H1 (cell line): ENCODE measurements around the gene WAC. TPM values are rescaled to one million over a fixed set of nuclear protein-coding genes. Genes with fewer than 3 reads are reported as not detected.

Experiments used
- CTCF ChIA-PET: fragments of 300-600 bp; sonication (Branson Sonifier 250); formaldehyde crosslinking; loops from one replicate; lab custom pipeline; 2021; ENCODE audit not compliant: partially characterized antibody; lab: Charles Lee
- POLR2A ChIA-PET: fragments of 300-600 bp; sonication (Branson Sonifier 250); formaldehyde crosslinking; loops from one replicate; lab custom pipeline; 2021; ENCODE audit warnings: inconsistent platforms; ENCODE audit not compliant: partially characterized antibody; lab: Charles Lee
- DNase-seq, 2 experiments: peaks; one replicate each; pipeline versions ENCODE4 v3.0.0 to v3.0.0-alpha.2; 2010 to 2022; ENCODE audit warnings: low spot score in 2 of 2, low read depth in 1 of 2, mixed read lengths in 1 of 2
- FAIRE-seq: peaks from 2 replicates; lab custom pipeline; 2011; peaks lifted over from hg19 to GRCh38; lab: Jason Lieb, UNC
- H2AFZ ChIP-seq: 2 replicates; pipeline ENCODE4 v1.8.1; 2012; ENCODE audit warnings: low read length, inconsistent platforms
- H2AK5ac ChIP-seq: 2 replicates; pipeline ENCODE4 v1.6.1; 2013; ENCODE audit warnings: low read depth, low read length
- H2BK120ac ChIP-seq: replicated peaks from 2 replicates; pipeline ENCODE3; 2013; ENCODE audit warnings: low read depth, low read length, inconsistent platforms
- H2BK12ac ChIP-seq: 2 replicates; pipeline ENCODE4 v1.6.1; 2013; ENCODE audit warnings: low read depth, low read length
- H2BK15ac ChIP-seq: 2 replicates; pipeline ENCODE4 v1.6.1; 2013; ENCODE audit warnings: low read length
- H2BK20ac ChIP-seq: 2 replicates; pipeline ENCODE4 v1.6.1; 2013; ENCODE audit warnings: low read length
- H2BK5ac ChIP-seq: 2 replicates; pipeline ENCODE4 v1.6.1; 2013; ENCODE audit warnings: low read depth, low read length
- H3K14ac ChIP-seq: 2 replicates; pipeline ENCODE4 v1.6.1; 2013; ENCODE audit warnings: inconsistent platforms; ENCODE audit not compliant: insufficient read length
- H3K18ac ChIP-seq: 2 replicates; pipeline ENCODE4 v1.6.1; 2013; ENCODE audit warnings: low read length; ENCODE audit errors: extremely low read depth
- H3K23ac ChIP-seq: 2 replicates; pipeline ENCODE4 v1.6.1; 2013; ENCODE audit warnings: inconsistent platforms; ENCODE audit not compliant: insufficient read length
- H3K23me2 ChIP-seq: 2 replicates; pipeline ENCODE4 v1.6.1; 2013; ENCODE audit warnings: low read depth, low read length
- H3K27ac ChIP-seq: 2 replicates; pipeline ENCODE4 v1.6.1; 2011; ENCODE audit warnings: low read depth, low read length, inconsistent platforms
- H3K27me3 ChIP-seq, 4 experiments: replicated peaks in 1 of 4; 1 replicate in 1 of 4; 2 replicates in 3 of 4; pipeline versions ENCODE4 v1.6.1 to v1.8.1; 2011 to 2013; ENCODE audit warnings: low read length in 3 of 4, mild to moderate bottlenecking in 3 of 4, inconsistent platforms in 2 of 4, mixed read lengths in 2 of 4, moderate library complexity in 1 of 4; ENCODE audit not compliant: control insufficient read depth in 3 of 4, insufficient read depth in 3 of 4; ENCODE audit errors: extremely low read depth in 1 of 4
- H3K36me3 ChIP-seq, 4 experiments: 2 replicates each; pipeline versions ENCODE4 v1.6.1 to v1.8.1; 2011 to 2013; ENCODE audit warnings: mild to moderate bottlenecking in 4 of 4, low read length in 3 of 4, moderate library complexity in 2 of 4, control low read depth in 1 of 4, inconsistent platforms in 1 of 4; ENCODE audit not compliant: insufficient read depth in 4 of 4, control insufficient read depth in 2 of 4
- H3K4ac ChIP-seq: replicated peaks from 2 replicates; pipeline ENCODE3; 2013; ENCODE audit warnings: low read length, low read depth, mixed read lengths, inconsistent platforms; ENCODE audit not compliant: insufficient read length
- H3K4me1 ChIP-seq, 4 experiments: replicated peaks in 1 of 4; 1 replicate in 1 of 4; 2 replicates in 3 of 4; pipeline versions ENCODE4 v1.6.1 to v1.8.1; 2011 to 2013; ENCODE audit warnings: low read length in 3 of 4, inconsistent platforms in 2 of 4, mixed read lengths in 1 of 4; ENCODE audit not compliant: insufficient read depth in 4 of 4, control insufficient read depth in 3 of 4
- H3K4me2 ChIP-seq, 2 experiments: 2 replicates each; pipeline versions ENCODE4 v1.6.1 to v1.8.1; 2011 to 2013; ENCODE audit warnings: low read depth in 2 of 2, low read length in 2 of 2, control low read depth in 1 of 2, inconsistent platforms in 1 of 2, mild to moderate bottlenecking in 1 of 2; ENCODE audit not compliant: insufficient read depth in 1 of 2
- H3K4me3 ChIP-seq, 4 experiments: fragments of 200-600, 300-600 bp in 1 of 4; sonication (generic), shearing (Covaris generic), sonication (Bioruptor Twin) in 1 of 4; 2 replicates each; pipeline versions ENCODE4 v1.5.1 to v1.8.1; 2011 to 2016; ENCODE audit warnings: low read length in 4 of 4, low read depth in 3 of 4, control low read depth in 2 of 4, inconsistent platforms in 2 of 4, mild to moderate bottlenecking in 2 of 4, mixed read lengths in 1 of 4, moderate library complexity in 1 of 4; ENCODE audit not compliant: insufficient read depth in 2 of 4; ENCODE audit errors: extremely low read depth in 1 of 4
- H3K56ac ChIP-seq: replicated peaks from 2 replicates; pipeline ENCODE3; 2013; ENCODE audit warnings: low read depth, mild to moderate bottlenecking, mixed read lengths, low read length, inconsistent platforms; ENCODE audit not compliant: insufficient read length
- H3K79me1 ChIP-seq: 2 replicates; pipeline ENCODE4 v1.6.1; 2013; ENCODE audit warnings: low read depth, low read length, control low read depth
- H3K79me2 ChIP-seq, 2 experiments: 2 replicates each; pipeline versions ENCODE4 v1.6.1 to v1.8.1; 2012 to 2013; ENCODE audit warnings: low read length in 2 of 2, mild to moderate bottlenecking in 2 of 2, inconsistent platforms in 1 of 2; ENCODE audit not compliant: insufficient read depth in 2 of 2, control insufficient read depth in 1 of 2
- H3K9ac ChIP-seq, 4 experiments: replicated peaks in 1 of 4; 1 replicate in 1 of 4; 2 replicates in 3 of 4; pipeline versions ENCODE4 v1.6.1 to v1.8.1; 2011 to 2013; ENCODE audit warnings: low read depth in 3 of 4, low read length in 3 of 4, control low read depth in 2 of 4, mild to moderate bottlenecking in 2 of 4, moderate library complexity in 2 of 4, inconsistent platforms in 1 of 4; ENCODE audit errors: extremely low read depth in 1 of 4
- H3K9me3 ChIP-seq, 2 experiments: 2 replicates each; pipeline versions ENCODE4 v1.6.1 to v1.8.1; 2012 to 2013; ENCODE audit warnings: mild to moderate bottlenecking in 2 of 2, moderate library complexity in 2 of 2, control low read depth in 1 of 2, inconsistent platforms in 1 of 2, low read depth in 1 of 2, low read length in 1 of 2, mixed read lengths in 1 of 2; ENCODE audit not compliant: insufficient read depth in 2 of 2
- H4K20me1 ChIP-seq, 2 experiments: replicated peaks in 1 of 2; 2 replicates each; pipeline versions ENCODE3 to v1.8.1; 2011 to 2013; ENCODE audit warnings: inconsistent platforms in 2 of 2, low read length in 2 of 2, mild to moderate bottlenecking in 1 of 2; ENCODE audit not compliant: insufficient read depth in 2 of 2, control insufficient read depth in 1 of 2
- H4K5ac ChIP-seq: 2 replicates; pipeline ENCODE4 v1.6.1; 2013; ENCODE audit warnings: low read length, low read depth, mixed read lengths, inconsistent platforms; ENCODE audit not compliant: insufficient read length
- H4K8ac ChIP-seq: 2 replicates; pipeline ENCODE4 v1.8.0; 2013; ENCODE audit warnings: mild to moderate bottlenecking, moderate library complexity, low read length, inconsistent platforms; ENCODE audit not compliant: insufficient read depth; ENCODE audit errors: extremely low read depth
- H4K91ac ChIP-seq: replicated peaks from 2 replicates; pipeline ENCODE3; 2013; ENCODE audit warnings: low read length, mixed read lengths, inconsistent platforms; ENCODE audit not compliant: insufficient read length
- CREB1 ChIP-seq: IDR thresholded peaks from 2 replicates; pipeline ENCODE4 v1.6.1; 2012; ENCODE audit warnings: inconsistent platforms
- CTBP2 ChIP-seq: IDR thresholded peaks from 2 replicates; pipeline ENCODE4 v1.7.0; 2011; ENCODE audit warnings: borderline replicate concordance, mild to moderate bottlenecking, moderate library complexity, mixed read lengths, low read length; ENCODE audit not compliant: insufficient read depth, insufficient read length
- JUN ChIP-seq: IDR thresholded peaks from 2 replicates; pipeline ENCODE4 v1.6.1; 2011; ENCODE audit warnings: low read depth, mild to moderate bottlenecking, improper control_type of control experiment, low read length
- JUND ChIP-seq: IDR thresholded peaks from 2 replicates; pipeline ENCODE4 v1.6.1; 2011; ENCODE audit warnings: mild to moderate bottlenecking, improper control_type of control experiment, low read length
- POLR2A ChIP-seq, 2 experiments: IDR thresholded peaks; 1 replicate in 1 of 2; 2 replicates in 1 of 2; pipeline ENCODE4 v1.6.1; 2011; ENCODE audit warnings: low read depth in 2 of 2, low read length in 2 of 2, mild to moderate bottlenecking in 2 of 2; ENCODE audit errors: control extremely low read depth in 1 of 2
- POLR2AphosphoS5 ChIP-seq: IDR thresholded peaks from 2 replicates; pipeline ENCODE4 v1.6.1; 2011; ENCODE audit warnings: low read depth, low read length
- RAD21 ChIP-seq, 2 experiments: IDR thresholded peaks in 1 of 2; conservative IDR thresholded peaks in 1 of 2; 2 replicates each; pipeline ENCODE4 v1.6.1; 2011; ENCODE audit warnings: low read depth in 2 of 2, low read length in 2 of 2, improper control_type of control experiment in 1 of 2, inconsistent platforms in 1 of 2, mild to moderate bottlenecking in 1 of 2, moderate library complexity in 1 of 2
- SIN3A ChIP-seq, 2 experiments: IDR thresholded peaks in 1 of 2; conservative IDR thresholded peaks in 1 of 2; 2 replicates each; pipeline ENCODE4 v1.6.1; 2011 to 2012; ENCODE audit warnings: low read length in 2 of 2, improper control_type of control experiment in 1 of 2, low read depth in 1 of 2, mild to moderate bottlenecking in 1 of 2
- SIX5 ChIP-seq: IDR thresholded peaks from 2 replicates; pipeline ENCODE4 v1.6.1; 2011; ENCODE audit warnings: mild to moderate bottlenecking, low read depth, low read length
- WGBS, 2 experiments: shearing (Covaris generic) in 1 of 2; methylation state at CpG; one replicate each; pipeline versions ENCODE4 v1.1.6 to v1.1.7; 2013 to 2015; ENCODE audit warnings: low lambda C conversion rate in 2 of 2, mixed read lengths in 2 of 2, inconsistent platforms in 1 of 2, low coverage in 1 of 2, missing lambda C conversion rate in 1 of 2; ENCODE audit not compliant: insufficient replicate concordance in 2 of 2, insufficient coverage in 1 of 2, insufficient read length in 1 of 2; ENCODE audit errors: extremely low coverage in 1 of 2, missing lambda C conversion rate in 1 of 2; 5-methylcytosine and 5-hydroxymethylcytosine counted together
- polyA plus RNA-seq, 7 experiments: library from polyadenylated mRNA; depleted of rRNA in 3 of 7; stranded (reverse) in 5 of 7; unstranded in 2 of 7; fragments of >200 nt in 5 of 7; fragments of 200-250 nt in 2 of 7; gene quantifications; 1 replicate in 5 of 7; 2 replicates in 1 of 7; 4 replicates in 1 of 7; pipeline versions ENCODE4 v1.2.1 to v1.2.3, GENCODE V29; 2011 to 2013; ENCODE audit warnings: missing spikeins in 2 of 7, mixed read lengths in 2 of 7
- total RNA-seq: library from RNA; stranded (reverse); fragmentation: NEBNext Ultra II Directional; extraction: Animal tissue kit (Norgen Biotek cat#: 25700); gene quantifications from 2 replicates; pipeline ENCODE4 v1.2.1, GENCODE V29; 2021

Gene WAC
- total and polyA plus RNA-seq, 2 of the 8 experiments (the other 6 are each of a cell fraction or from before 2014, with no cell fraction given): 72.9 to 128 TPM

DNA sequence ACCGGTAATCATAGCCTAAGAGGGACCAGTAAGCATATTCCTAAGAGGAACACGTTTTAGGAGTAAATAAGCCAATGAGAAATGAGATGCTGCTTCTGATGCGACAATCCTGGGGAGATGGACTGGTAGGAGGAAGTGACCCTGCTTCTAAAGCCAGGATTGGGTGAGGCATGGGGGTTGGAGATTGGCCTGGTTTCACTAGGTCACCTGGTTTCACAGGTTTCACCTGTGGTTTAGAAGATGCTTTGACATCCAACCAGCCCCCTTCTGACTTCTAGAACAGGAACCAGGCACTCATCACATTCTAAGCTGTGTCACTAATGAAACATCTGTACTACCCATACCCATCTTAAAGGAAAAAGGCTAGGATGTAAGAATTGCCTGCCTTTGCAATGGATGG, 91.4 kb downstream of the WAC start:
- DNase-seq (no peak), FAIRE-seq (no peak)
- Histone ChIP-seq H4K5ac (no peak overlapping the region), H3K4ac (no peak overlapping the region), H4K8ac (no peak overlapping the region), H3K18ac (no peak overlapping the region), H2BK5ac (no peak overlapping the region), H2BK20ac (no peak overlapping the region), H2BK12ac (no peak overlapping the region), H2AFZ (no peak overlapping the region), H3K79me2 (no peaks in the 10 kb centered on the region), H3K9ac (no peak overlapping the region), H4K20me1 (no peaks in the 10 kb centered on the region), H3K23me2 (no peaks in the 10 kb centered on the region), H3K27ac (no peak overlapping the region), H2BK15ac (no peak overlapping the region), H3K9me3 (no peaks in the 10 kb centered on the region), H3K79me1 (no peaks in the 10 kb centered on the region), H3K36me3 (peaks cover 0 to 23% (median 3%) of the 10 kb centered on the region in 4 experiments; a peak in 4 of 8 replicates), H3K4me2 (no peak overlapping the region), H3K14ac (no peak overlapping the region), H3K23ac (no peak overlapping the region), H3K56ac (no peak overlapping the region), H4K91ac (no peak overlapping the region), H2BK120ac (no peak overlapping the region), H3K4me3 (no peak overlapping the region), H2AK5ac (no peak overlapping the region), H3K27me3 (no peaks in the 10 kb centered on the region), H3K4me1 (peaks cover 0 to 3% (median under 1%) of the 10 kb centered on the region in 4 experiments; a peak in 2 of 7 replicates)
- TF ChIP-seq JUND (no peak), CREB1 (no peak), CTBP2 (no peak), POLR2AphosphoS5 (peak; percentile 55), POLR2A (IDR thresholded peaks at IDR 0.05; ENCODE audit: control extremely low read depth in 1 of 2, low read depth in 2 of 2, low read length in 2 of 2) (peak; percentile 19 to 40; a peak in 2 of 3 replicates), RAD21 (IDR thresholded peaks at IDR 0.05 in 1 of 2, conservative IDR thresholded peaks at IDR 0.05 in 1 of 2; ENCODE audit: low read depth in 2 of 2, low read length in 2 of 2) (no peak), SIX5 (no peak), SIN3A (conservative IDR thresholded peaks at IDR 0.05 in 1 of 2, IDR thresholded peaks at IDR 0.05 in 1 of 2; ENCODE audit: low read depth in 1 of 2, low read length in 2 of 2) (no peak), JUN (no peak)
- ChIA-PET POLR2A (interaction anchor here (0.7 kb wide), 1 partner anchor 644 kb away, joined by 4 read pairs; no protein-coding TSS in a partner anchor), CTCF (interaction anchor here (1.2 kb wide), 1 partner anchor 13 kb away, joined by 3 read pairs; no protein-coding TSS in a partner anchor)
- WGBS, 2 experiments: 85% methylated on average over 3 of the region's 3 CpGs; no CpG with 5 or more reads in 1 of the 2 experiments
